Fibroblast of skin of back (primary cell): Measurements from ENCODE around the gene NKD1.

Experiments
- DNase-seq: peaks from one replicate; pipeline ENCODE4 v3.0.0-alpha.2; 2013

The NKD1 gene

DNA sequence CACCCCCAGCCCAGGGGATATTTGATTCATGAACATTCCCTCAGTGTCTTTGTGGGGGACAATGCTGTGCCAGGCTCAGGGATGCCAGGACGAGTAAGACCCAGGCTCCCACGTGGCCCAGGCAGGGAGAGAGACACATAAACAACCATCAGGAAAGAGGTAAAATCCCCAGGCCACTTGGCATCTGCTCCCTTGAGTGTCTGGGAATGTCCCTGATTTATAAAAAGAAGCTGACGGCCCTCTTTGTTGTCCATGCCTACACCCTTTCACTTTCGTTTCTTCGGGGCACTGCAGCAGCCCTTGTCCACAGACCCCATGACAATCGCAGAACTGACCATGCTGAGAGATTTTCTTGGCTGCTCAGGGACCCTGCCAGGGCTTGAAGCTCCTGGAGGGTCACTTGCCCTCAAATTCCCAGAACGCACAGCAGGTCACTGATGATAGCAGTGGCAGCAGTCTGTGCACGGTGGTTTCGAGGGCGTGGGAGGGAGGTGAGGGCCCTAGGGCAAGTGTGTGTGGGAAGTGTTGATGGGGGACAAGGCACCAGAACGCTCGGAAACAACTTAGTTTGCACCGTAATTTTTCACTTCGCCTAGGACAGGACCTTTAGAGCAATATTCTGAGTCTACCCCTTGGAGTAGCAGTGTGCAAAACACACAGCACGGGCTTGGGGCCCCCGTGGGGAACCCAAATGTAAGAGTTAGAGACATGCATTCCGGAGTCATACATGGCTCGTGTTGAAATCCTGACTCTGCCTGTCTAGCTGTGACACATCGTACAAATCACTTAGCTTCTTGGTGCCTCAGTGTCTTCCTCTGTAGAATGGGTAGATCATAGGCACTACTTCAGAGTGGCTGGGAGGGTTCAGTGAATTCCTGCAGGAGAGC lies 149.9 kb downstream of the NKD1 start:
- peak; percentile 9 for DNase-seq
